Trophoblast cell (in vitro differentiated cells and primary cell): ENCODE measurements around the gene MAP3K12.

Source experiments
- DNase-seq, 2 donors: peaks; one replicate each; pipeline ENCODE4 v3.0.0-alpha.2; 2016
- H2AFZ ChIP-seq: 2 replicates; pipeline ENCODE4 v1.6.1; 2013; ENCODE audit warnings: low read length, moderate library complexity, mild to moderate bottlenecking; ENCODE audit not compliant: insufficient read depth, poor library complexity
- H2AK5ac ChIP-seq: 2 replicates; pipeline ENCODE4 v1.6.1; 2013; ENCODE audit warnings: mild to moderate bottlenecking, low read length
- H2BK120ac ChIP-seq: 2 replicates; pipeline ENCODE4 v1.6.1; 2013; ENCODE audit warnings: low read length, mild to moderate bottlenecking, moderate library complexity; ENCODE audit not compliant: insufficient read depth, poor library complexity
- H2BK12ac ChIP-seq: 2 replicates; pipeline ENCODE4 v1.6.1; 2013; ENCODE audit warnings: mild to moderate bottlenecking, low read length, moderate library complexity
- H2BK5ac ChIP-seq: 2 replicates; pipeline ENCODE4 v1.6.1; 2013; ENCODE audit warnings: low read length, low read depth, moderate library complexity, mild to moderate bottlenecking; ENCODE audit not compliant: poor library complexity
- H3K14ac ChIP-seq: 2 replicates; pipeline ENCODE4 v1.6.1; 2013; ENCODE audit warnings: mild to moderate bottlenecking, low read length
- H3K18ac ChIP-seq: 2 replicates; pipeline ENCODE4 v1.6.1; 2013; ENCODE audit warnings: mild to moderate bottlenecking, low read length
- H3K23ac ChIP-seq: 2 replicates; pipeline ENCODE4 v1.6.1; 2013; ENCODE audit warnings: low read length
- H3K27ac ChIP-seq: 2 replicates; pipeline ENCODE4 v1.5.1; 2013; ENCODE audit warnings: low read depth, mild to moderate bottlenecking, inconsistent platforms, low read length, moderate library complexity
- H3K27me3 ChIP-seq: 2 replicates; pipeline ENCODE4 v1.6.1; 2013; ENCODE audit warnings: inconsistent platforms, mild to moderate bottlenecking, low read length, moderate library complexity; ENCODE audit not compliant: insufficient read depth
- H3K36me3 ChIP-seq, 2 experiments: 1 replicate in 1 of 2; 2 replicates in 1 of 2; pipeline ENCODE4 v1.6.1; 2013; ENCODE audit warnings: low read length in 2 of 2, mild to moderate bottlenecking in 2 of 2, moderate library complexity in 1 of 2; ENCODE audit not compliant: insufficient read depth in 2 of 2, control insufficient read depth in 1 of 2
- H3K4ac ChIP-seq: 2 replicates; pipeline ENCODE4 v1.6.1; 2013; ENCODE audit warnings: low read depth, mild to moderate bottlenecking, low read length, moderate library complexity
- H3K4me1 ChIP-seq, 2 experiments: 1 replicate in 1 of 2; 2 replicates in 1 of 2; pipeline ENCODE4 v1.6.1; 2013; ENCODE audit warnings: low read length in 2 of 2, mild to moderate bottlenecking in 2 of 2, moderate library complexity in 1 of 2; ENCODE audit not compliant: insufficient read depth in 2 of 2, control insufficient read depth in 1 of 2
- H3K4me2 ChIP-seq: 2 replicates; pipeline ENCODE4 v1.6.1; 2013; ENCODE audit warnings: inconsistent platforms, mild to moderate bottlenecking, low read length, moderate library complexity
- H3K4me3 ChIP-seq: 2 replicates; pipeline ENCODE4 v1.5.1; 2013; ENCODE audit warnings: mild to moderate bottlenecking, low read depth, low read length, inconsistent platforms
- H3K79me1 ChIP-seq: one replicate; pipeline ENCODE4 v1.6.1; 2013; ENCODE audit warnings: low read length
- H3K79me2 ChIP-seq: 2 replicates; pipeline ENCODE4 v1.6.1; 2013; ENCODE audit warnings: low read length, mild to moderate bottlenecking; ENCODE audit not compliant: control insufficient read depth, insufficient read depth, poor library complexity
- H3K9ac ChIP-seq: 2 replicates; pipeline ENCODE4 v1.6.1; 2013; ENCODE audit warnings: mild to moderate bottlenecking, low read length
- H3K9me3 ChIP-seq: 2 replicates; pipeline ENCODE4 v1.6.1; 2013; ENCODE audit warnings: low read depth, mild to moderate bottlenecking, control low read depth, inconsistent platforms, low read length; ENCODE audit not compliant: insufficient read depth
- H4K12ac ChIP-seq: 2 replicates; pipeline ENCODE4 v1.6.1; 2013; ENCODE audit warnings: low read depth, mild to moderate bottlenecking, low read length, moderate library complexity
- H4K8ac ChIP-seq: 2 replicates; pipeline ENCODE4 v1.6.1; 2013; ENCODE audit warnings: low read depth, mild to moderate bottlenecking, low read length, moderate library complexity
- H4K91ac ChIP-seq: one replicate; pipeline ENCODE4 v1.6.1; 2013; ENCODE audit warnings: low read depth, mild to moderate bottlenecking, low read length, moderate library complexity
- WGBS: extraction: QIAGEN DNeasy Blood & Tissue Kit; methylation state at CpG from one replicate; pipeline ENCODE4 v1.1.7; 2013; ENCODE audit warnings: missing lambda C conversion rate; ENCODE audit not compliant: insufficient read length, insufficient coverage; ENCODE audit errors: extremely low coverage; 5-methylcytosine and 5-hydroxymethylcytosine counted together

MAP3K12 gene

DNA sequence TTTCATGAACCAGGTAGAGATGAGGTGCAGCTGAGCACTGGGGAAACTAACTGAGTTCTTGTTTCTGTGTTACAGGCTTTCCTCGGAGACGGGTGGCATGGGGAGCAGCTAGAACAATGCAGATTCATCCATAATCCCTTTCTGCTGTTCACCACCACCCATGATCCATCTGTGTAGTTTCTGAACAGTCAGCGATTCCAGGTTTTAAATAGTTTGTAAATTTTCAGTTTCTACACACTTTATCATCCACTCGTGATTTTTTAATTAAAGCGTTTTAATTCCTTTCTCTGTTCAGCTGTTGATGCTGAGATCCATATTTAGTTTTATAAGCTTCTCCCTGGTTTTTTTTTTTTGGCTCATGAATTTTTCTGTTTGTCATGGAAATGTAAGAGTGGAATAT is 19.9 kb downstream of the MAP3K12 start:
- no peak overlapping the region for H4K8ac ChIP-seq
- no peak for DNase-seq
- H2AK5ac ChIP-seq: no peak overlapping the region

DNA sequence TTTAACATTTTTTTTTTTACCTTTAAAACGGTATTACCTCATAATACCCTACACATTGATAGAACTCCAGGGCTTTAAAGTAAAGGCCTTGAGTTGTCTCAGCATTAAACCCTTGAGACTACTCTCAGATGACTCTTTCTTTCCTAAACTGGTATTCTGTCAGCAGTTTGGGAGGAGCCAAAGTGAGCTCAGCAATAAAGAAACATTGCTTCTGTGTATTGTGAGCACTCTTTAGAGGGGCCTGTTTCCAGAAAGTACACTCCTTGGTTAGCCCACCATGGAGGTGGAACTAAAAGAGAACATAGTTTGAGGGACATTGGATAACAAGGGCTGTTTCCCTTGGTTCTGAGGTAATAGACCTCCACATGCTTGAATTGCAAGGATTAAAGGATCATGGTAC is 20.4 kb downstream of the MAP3K12 start:
- H3K4me1 ChIP-seq: no peaks in the 10 kb centered on the region
- no peak overlapping the region for H3K4me2 ChIP-seq
- no peaks in the 10 kb centered on the region for H3K79me2 ChIP-seq
- no peak overlapping the region for H3K4me3 ChIP-seq
- no peak for DNase-seq
- no peak overlapping the region for H4K8ac ChIP-seq
- H3K27ac ChIP-seq: no peak overlapping the region
- H2BK5ac ChIP-seq: no peak overlapping the region
- 100% methylated on average over 1 of the region's 1 CpG for whole genome bisulfite sequencing
- no peak overlapping the region for H2BK12ac ChIP-seq
- no peak overlapping the region for H4K91ac ChIP-seq
- peaks cover 37 to 76% of the 10 kb centered on the region in 2 experiments for H3K36me3 ChIP-seq
- no peak overlapping the region for H2BK120ac ChIP-seq
- H3K9me3 ChIP-seq: no peaks in the 10 kb centered on the region
- no peak overlapping the region for H2AK5ac ChIP-seq
- no peak overlapping the region for H4K12ac ChIP-seq
- H3K79me1 ChIP-seq: no peaks in the 10 kb centered on the region
- H3K23ac ChIP-seq: no peak overlapping the region
- no peak overlapping the region for H3K14ac ChIP-seq
- no peak overlapping the region for H3K9ac ChIP-seq
- H3K18ac ChIP-seq: no peak overlapping the region
- H3K27me3 ChIP-seq: no peaks in the 10 kb centered on the region
- no peak overlapping the region for H3K4ac ChIP-seq
- no peak overlapping the region for H2AFZ ChIP-seq

More for the DNA sequence above, 19.9 kb downstream of the MAP3K12 start:
- H4K12ac ChIP-seq: no peak overlapping the region
- no peak overlapping the region for H2BK5ac ChIP-seq
- H3K79me2 ChIP-seq: no peaks in the 10 kb centered on the region
- no peak overlapping the region for H2BK12ac ChIP-seq
- no peak overlapping the region for H3K4me2 ChIP-seq
- H3K4me3 ChIP-seq: no peak overlapping the region
- no peaks in the 10 kb centered on the region for H3K79me1 ChIP-seq
- no peak overlapping the region for H2AFZ ChIP-seq
- H3K18ac ChIP-seq: no peak overlapping the region
- WGBS: no CpG with 5 or more reads among the region's 5 CpGs
- no peaks in the 10 kb centered on the region for H3K27me3 ChIP-seq
- no peak overlapping the region for H2BK120ac ChIP-seq
- no peak overlapping the region for H3K14ac ChIP-seq
- H3K9ac ChIP-seq: no peak overlapping the region
- H4K91ac ChIP-seq: no peak overlapping the region
- H3K4me1 ChIP-seq: no peaks in the 10 kb centered on the region
- H3K4ac ChIP-seq: no peak overlapping the region
- H3K27ac ChIP-seq: no peak overlapping the region
- H3K23ac ChIP-seq: no peak overlapping the region
- H3K36me3 ChIP-seq: peaks cover 37 to 76% of the 10 kb centered on the region in 2 experiments
- no peaks in the 10 kb centered on the region for H3K9me3 ChIP-seq

DNA sequence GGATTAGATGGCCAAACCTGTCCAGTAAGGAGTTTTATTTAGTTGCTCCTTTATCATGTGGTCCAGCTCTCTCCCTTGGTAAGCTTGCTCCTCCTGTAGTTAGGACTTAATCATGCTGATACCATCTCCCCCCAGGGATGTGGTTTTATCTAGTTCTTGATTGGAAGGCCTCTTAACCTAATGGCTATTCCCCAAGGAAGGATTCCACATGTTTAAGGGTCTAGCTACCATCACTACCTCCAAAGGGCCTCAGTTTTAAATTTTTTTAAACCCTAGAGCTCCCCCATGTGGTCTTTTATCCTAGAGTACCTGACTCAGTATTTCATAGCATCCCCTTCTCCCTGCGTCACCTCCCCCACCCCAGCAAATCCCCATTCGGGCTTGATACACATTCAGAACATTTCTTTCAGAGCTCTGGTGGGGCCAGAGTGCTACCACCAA is 22.5 kb downstream of the MAP3K12 start:
- H3K4me3 ChIP-seq: no peak overlapping the region
- H2BK12ac ChIP-seq: no peak overlapping the region
- no peak overlapping the region for H3K4me2 ChIP-seq
- H4K91ac ChIP-seq: no peak overlapping the region
- H3K4me1 ChIP-seq: no peaks in the 10 kb centered on the region
- H2AK5ac ChIP-seq: no peak overlapping the region
- H4K8ac ChIP-seq: no peak overlapping the region
- no peaks in the 10 kb centered on the region for H3K9me3 ChIP-seq
- peak in 1 of 2 donors; percentile 29 for DNase-seq
- H3K9ac ChIP-seq: no peak overlapping the region
- no peak overlapping the region for H4K12ac ChIP-seq
- no peak overlapping the region for H2BK120ac ChIP-seq
- WGBS: no CpG with 5 or more reads among the region's 2 CpGs
- H2BK5ac ChIP-seq: no peak overlapping the region
- no peak overlapping the region for H3K23ac ChIP-seq
- no peak overlapping the region for H3K18ac ChIP-seq
- H3K14ac ChIP-seq: no peak overlapping the region
- H3K79me2 ChIP-seq: no peaks in the 10 kb centered on the region
- no peak overlapping the region for H3K27ac ChIP-seq
- H2AFZ ChIP-seq: no peak overlapping the region
- H3K36me3 ChIP-seq: peaks cover 27 to 72% of the 10 kb centered on the region in 2 experiments
- no peaks in the 10 kb centered on the region for H3K79me1 ChIP-seq
- H3K4ac ChIP-seq: no peak overlapping the region
- H3K27me3 ChIP-seq: no peaks in the 10 kb centered on the region

DNA sequence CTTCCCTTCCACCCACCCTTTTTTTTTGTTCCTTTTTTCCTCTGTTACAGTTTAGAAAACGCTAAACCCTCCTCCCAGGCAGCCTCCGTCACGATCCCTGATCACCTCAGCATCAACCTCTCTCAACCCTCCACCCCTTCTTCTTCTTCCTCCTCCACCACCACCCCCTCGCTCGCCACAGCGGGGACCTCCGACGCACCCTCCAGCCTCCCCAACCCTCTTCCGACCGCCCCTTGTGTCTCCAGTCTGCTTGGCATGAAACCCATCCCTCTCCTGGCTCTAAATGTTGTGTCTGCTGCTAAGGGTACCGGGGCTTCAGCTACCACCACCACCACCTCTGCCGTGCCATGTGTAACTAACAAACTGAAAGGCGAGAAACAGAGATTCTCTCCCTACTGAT is 24.4 kb downstream of the MAP3K12 start:
- no peak overlapping the region for H3K14ac ChIP-seq
- no peak overlapping the region for H3K4me2 ChIP-seq
- no peaks in the 10 kb centered on the region for H3K27me3 ChIP-seq
- no peak overlapping the region for H2BK5ac ChIP-seq
- H3K9me3 ChIP-seq: no peaks in the 10 kb centered on the region
- no peak overlapping the region for H2BK120ac ChIP-seq
- no peak overlapping the region for H4K8ac ChIP-seq
- no peak overlapping the region for H3K18ac ChIP-seq
- WGBS: 100% methylated on average over 2 of the region's 13 CpGs
- H4K91ac ChIP-seq: no peak overlapping the region
- H3K4me3 ChIP-seq: no peak overlapping the region
- peaks cover 29 to 74% of the 10 kb centered on the region in 2 experiments for H3K36me3 ChIP-seq
- H2AK5ac ChIP-seq: no peak overlapping the region
- H3K79me2 ChIP-seq: no peaks in the 10 kb centered on the region
- no peak overlapping the region for H2AFZ ChIP-seq
- H3K23ac ChIP-seq: no peak overlapping the region
- H3K27ac ChIP-seq: no peak overlapping the region
- H4K12ac ChIP-seq: no peak overlapping the region
- H3K79me1 ChIP-seq: no peaks in the 10 kb centered on the region
- no peak overlapping the region for H3K9ac ChIP-seq
- no peak overlapping the region for H3K4ac ChIP-seq
- no peak for DNase-seq
- no peak overlapping the region for H2BK12ac ChIP-seq
- no peaks in the 10 kb centered on the region for H3K4me1 ChIP-seq
